IPS DF 6.9 (cell line): ENCODE results near the gene COL4A6.

Experiments used
- DNase-seq: peaks from one replicate; pipeline ENCODE4 v3.0.0-alpha.2; 2013; ENCODE audit warnings: low read depth, low spot score
- H3K27ac ChIP-seq: one replicate; pipeline ENCODE4 v1.5.1; 2013; ENCODE audit warnings: low read length, control low read depth
- H3K27me3 ChIP-seq: 2 replicates; pipeline ENCODE4 v1.6.1; 2013; ENCODE audit warnings: mild to moderate bottlenecking, low read length; ENCODE audit not compliant: control insufficient read depth, insufficient read depth
- H3K36me3 ChIP-seq: 2 replicates; pipeline ENCODE4 v1.6.1; 2013; ENCODE audit warnings: low read length; ENCODE audit not compliant: control insufficient read depth, insufficient read depth
- H3K4me1 ChIP-seq: 2 replicates; pipeline ENCODE4 v1.6.1; 2013; ENCODE audit warnings: low read length; ENCODE audit not compliant: control insufficient read depth, insufficient read depth
- H3K4me3 ChIP-seq: 2 replicates; pipeline ENCODE4 v1.5.1; 2013; ENCODE audit warnings: mild to moderate bottlenecking, low read length
- H3K9me3 ChIP-seq: 2 replicates; pipeline ENCODE4 v1.6.1; 2013; ENCODE audit warnings: low read length, inconsistent platforms; ENCODE audit not compliant: control insufficient read depth, insufficient read depth
- WGBS: extraction: QIAGEN DNeasy Blood & Tissue Kit; methylation state at CpG from one replicate; pipeline ENCODE4 v1.1.7; 2013; ENCODE audit warnings: mixed read lengths, missing lambda C conversion rate; ENCODE audit not compliant: insufficient read length, insufficient coverage; 5-methylcytosine and 5-hydroxymethylcytosine counted together

Gene COL4A6

GRCh38 chrX:108307132-108308085 is 130.8 kb downstream of the COL4A6 start:
- Histone ChIP-seq H3K4me3 (no peak overlapping the region), H3K27ac (no peak overlapping the region), H3K4me1 (no peaks in the 10 kb centered on the region), H3K27me3 (no peaks in the 10 kb centered on the region), H3K9me3 (no peaks in the 10 kb centered on the region), H3K36me3 (no peaks in the 10 kb centered on the region)
- no CpG with 5 or more reads among the region's 6 CpGs for WGBS
- DNase-seq: no peak

GRCh38 chrX:108306086-108306485 is 132.1 kb downstream of the COL4A6 start:
- Histone ChIP-seq H3K36me3 (no peaks in the 10 kb centered on the region), H3K4me1 (no peaks in the 10 kb centered on the region), H3K27me3 (no peaks in the 10 kb centered on the region), H3K27ac (no peak overlapping the region), H3K9me3 (no peaks in the 10 kb centered on the region), H3K4me3 (no peak overlapping the region)
- no peak for DNase-seq

- WGBS: no CpG with 5 or more reads among the region's 2 CpGs
- Histone ChIP-seq H3K36me3 (no peaks in the 10 kb centered on the region), H3K9me3 (no peaks in the 10 kb centered on the region), H3K27me3 (no peaks in the 10 kb centered on the region), H3K27ac (no peak overlapping the region), H3K4me3 (no peak overlapping the region), H3K4me1 (no peaks in the 10 kb centered on the region)
- no peak for DNase-seq
Observed at GRCh38 chrX:108304757-108305156, 133.5 kb downstream of the COL4A6 start.

- H3K27me3 ChIP-seq: no peaks in the 10 kb centered on the region
- H3K36me3 ChIP-seq: no peaks in the 10 kb centered on the region
- no peak overlapping the region for H3K27ac ChIP-seq
- no peak for DNase-seq
- H3K9me3 ChIP-seq: no peaks in the 10 kb centered on the region
- no peaks in the 10 kb centered on the region for H3K4me1 ChIP-seq
- WGBS: no CpG with 5 or more reads among the region's 5 CpGs
- no peak overlapping the region for H3K4me3 ChIP-seq
Observed at GRCh38 chrX:108304210-108304609, 134.0 kb downstream of the COL4A6 start.

- H3K36me3 ChIP-seq: no peaks in the 10 kb centered on the region
- H3K27ac ChIP-seq: no peak overlapping the region
- H3K4me3 ChIP-seq: no peak overlapping the region
- WGBS: no CpG with 5 or more reads among the region's 2 CpGs
- DNase-seq: no peak
- H3K27me3 ChIP-seq: no peaks in the 10 kb centered on the region
- H3K4me1 ChIP-seq: no peaks in the 10 kb centered on the region
- H3K9me3 ChIP-seq: no peaks in the 10 kb centered on the region
Observed at GRCh38 chrX:108303682-108304081, 134.5 kb downstream of the COL4A6 start.

- Histone ChIP-seq H3K4me3 (no peak overlapping the region), H3K9me3 (no peaks in the 10 kb centered on the region), H3K4me1 (no peaks in the 10 kb centered on the region), H3K36me3 (no peaks in the 10 kb centered on the region), H3K27me3 (no peaks in the 10 kb centered on the region), H3K27ac (no peak overlapping the region)
- DNase-seq: no peak
- no CpG with 5 or more reads among the region's 1 CpG for WGBS
Observed at GRCh38 chrX:108299704-108300103, 138.5 kb downstream of the COL4A6 start.

- WGBS: no CpG with 5 or more reads among the region's 2 CpGs
- Histone ChIP-seq H3K4me3 (no peak overlapping the region), H3K9me3 (no peaks in the 10 kb centered on the region), H3K27me3 (no peaks in the 10 kb centered on the region), H3K36me3 (no peaks in the 10 kb centered on the region), H3K27ac (no peak overlapping the region), H3K4me1 (no peaks in the 10 kb centered on the region)
- DNase-seq: no peak
Observed at GRCh38 chrX:108299101-108299591, 139.1 kb downstream of the COL4A6 start.

- DNase-seq: no peak
- H3K36me3 ChIP-seq: no peaks in the 10 kb centered on the region
- no peaks in the 10 kb centered on the region for H3K9me3 ChIP-seq
- H3K27me3 ChIP-seq: no peaks in the 10 kb centered on the region
- no peak overlapping the region for H3K4me3 ChIP-seq
- H3K4me1 ChIP-seq: no peaks in the 10 kb centered on the region
- no CpG with 5 or more reads among the region's 18 CpGs for WGBS
- H3K27ac ChIP-seq: no peak overlapping the region
Observed at GRCh38 chrX:108298165-108298602, 140.0 kb downstream of the COL4A6 start.

- Histone ChIP-seq H3K4me3 (no peak overlapping the region), H3K27me3 (no peaks in the 10 kb centered on the region), H3K27ac (no peak overlapping the region), H3K9me3 (no peaks in the 10 kb centered on the region), H3K4me1 (no peaks in the 10 kb centered on the region), H3K36me3 (no peaks in the 10 kb centered on the region)
- no peak for DNase-seq
Observed at GRCh38 chrX:108297290-108297689, 140.9 kb downstream of the COL4A6 start.

- no CpG with 5 or more reads among the region's 3 CpGs for WGBS
- no peaks in the 10 kb centered on the region for H3K9me3 ChIP-seq
- no peaks in the 10 kb centered on the region for H3K27me3 ChIP-seq
- no peaks in the 10 kb centered on the region for H3K36me3 ChIP-seq
- H3K27ac ChIP-seq: no peak overlapping the region
- no peak overlapping the region for H3K4me3 ChIP-seq
- H3K4me1 ChIP-seq: no peaks in the 10 kb centered on the region
- no peak for DNase-seq
Observed at GRCh38 chrX:108292053-108292452, 146.2 kb downstream of the COL4A6 start.

GRCh38 chrX:108285918-108286317 is 152.3 kb downstream of the COL4A6 start:
- H3K9me3 ChIP-seq: no peaks in the 10 kb centered on the region
- H3K4me1 ChIP-seq: no peaks in the 10 kb centered on the region
- no peaks in the 10 kb centered on the region for H3K27me3 ChIP-seq
- WGBS: no CpG with 5 or more reads among the region's 2 CpGs
- no peak overlapping the region for H3K27ac ChIP-seq
- H3K36me3 ChIP-seq: no peaks in the 10 kb centered on the region
- H3K4me3 ChIP-seq: no peak overlapping the region
- no peak for DNase-seq
